Measurements from ENCODE around the gene GYS1.

GYS1 gene

GRCh38 chr19:48988286-48988685 is 4.8 kb downstream of the GYS1 start:
- FAIRE-seq (no peak), DNase-seq (ENCODE audit: insufficient read length, low spot score) (no peak)
- TF ChIP-seq POLR2A (IDR thresholded peaks at IDR 0.05; ENCODE audit: low read depth, low read length), result no peak

- TF ChIP-seq POLR2A (IDR thresholded peaks at IDR 0.05; ENCODE audit: low read depth, low read length), result no peak
- FAIRE-seq (no peak), DNase-seq (ENCODE audit: insufficient read length, low spot score) (no peak)
Measured at GRCh38 chr19:48987323-48987722, 5.8 kb downstream of the GYS1 start.

- no peak for FAIRE-seq
- TF ChIP-seq POLR2A (IDR thresholded peaks at IDR 0.05; ENCODE audit: low read depth, low read length), result no peak
Measured at GRCh38 chr19:48986211-48986610, 6.9 kb downstream of the GYS1 start.

GRCh38 chr19:48985711-48986110 is 7.4 kb downstream of the GYS1 start:
- DNase-seq (ENCODE audit: insufficient read length, low spot score) (no peak), FAIRE-seq (no peak)

More at GRCh38 chr19:48986211-48986610, 6.9 kb downstream of the GYS1 start:
- no peak for DNase-seq (ENCODE audit: insufficient read length, low spot score)

GRCh38 chr19:48982280-48982679 is 10.8 kb downstream of the GYS1 start:
- no peak for FAIRE-seq
- DNase-seq (ENCODE audit: insufficient read length, low spot score), result no peak

More at GRCh38 chr19:48985711-48986110, 7.4 kb downstream of the GYS1 start:
- TF ChIP-seq POLR2A (IDR thresholded peaks at IDR 0.05; ENCODE audit: low read depth, low read length), result no peak

GRCh38 chr19:48977061-48977460 is 16.0 kb downstream of the GYS1 start:
- DNase-seq (ENCODE audit: insufficient read length, low spot score), result no peak
- TF ChIP-seq POLR2A (IDR thresholded peaks at IDR 0.05; ENCODE audit: low read depth, low read length), result no peak
- no peak for FAIRE-seq

More at GRCh38 chr19:48982280-48982679, 10.8 kb downstream of the GYS1 start:
- no peak for TF ChIP-seq POLR2A (IDR thresholded peaks at IDR 0.05; ENCODE audit: low read depth, low read length)

GRCh38 chr19:48975947-48976847 is 16.9 kb downstream of the GYS1 start:
- FAIRE-seq (no peak), DNase-seq (ENCODE audit: insufficient read length, low spot score) (no peak)
- TF ChIP-seq POLR2A (IDR thresholded peaks at IDR 0.05; ENCODE audit: low read depth, low read length), result no peak

GRCh38 chr19:48970923-48971395 is 22.1 kb downstream of the GYS1 start:
- no peak for DNase-seq (ENCODE audit: insufficient read length, low spot score)
- no peak for FAIRE-seq
- no peak for TF ChIP-seq POLR2A (IDR thresholded peaks at IDR 0.05; ENCODE audit: low read depth, low read length)

- TF ChIP-seq POLR2A (IDR thresholded peaks at IDR 0.05; ENCODE audit: low read depth, low read length), result no peak
- FAIRE-seq (no peak), DNase-seq (ENCODE audit: insufficient read length, low spot score) (no peak)
Measured at GRCh38 chr19:48970139-48970766, 22.9 kb downstream of the GYS1 start.

- no peak for DNase-seq (ENCODE audit: insufficient read length, low spot score)
- no peak for FAIRE-seq
- TF ChIP-seq POLR2A (IDR thresholded peaks at IDR 0.05; ENCODE audit: low read depth, low read length), result no peak
Measured at GRCh38 chr19:48969276-48970138, 23.6 kb downstream of the GYS1 start.

- no peak for TF ChIP-seq POLR2A (IDR thresholded peaks at IDR 0.05; ENCODE audit: low read depth, low read length)
Measured at GRCh38 chr19:48968813-48969218, 24.3 kb downstream of the GYS1 start.

GRCh38 chr19:48968179-48968661 is 24.9 kb downstream of the GYS1 start:
- no peak for TF ChIP-seq POLR2A (IDR thresholded peaks at IDR 0.05; ENCODE audit: low read depth, low read length)
- no peak for DNase-seq (ENCODE audit: insufficient read length, low spot score)
- FAIRE-seq, result no peak

More at GRCh38 chr19:48968813-48969218, 24.3 kb downstream of the GYS1 start:
- FAIRE-seq, result no peak
- no peak for DNase-seq (ENCODE audit: insufficient read length, low spot score)

- TF ChIP-seq POLR2A (IDR thresholded peaks at IDR 0.05; ENCODE audit: low read depth, low read length), result no peak
Measured at GRCh38 chr19:48967346-48968178, 25.5 kb downstream of the GYS1 start.

More at GRCh38 chr19:48967346-48968178, 25.5 kb downstream of the GYS1 start:
- no peak for FAIRE-seq
- DNase-seq (ENCODE audit: insufficient read length, low spot score), result no peak
